Putamen (tissue), 1 donor: ENCODE data around the gene PAK2.
"Not testable (repeated sequence)": the region's sequence is repeated elsewhere in the genome, so short reads cannot be mapped to it uniquely, and the experiment has no call there.

Experiments
- DNase-seq: peaks from one replicate; pipeline ENCODE4 v3.0.0-alpha.2; 2016; ENCODE audit warnings: low spot score

Gene PAK2

GRCh38 chr3:196782511-196782910, 42.9 kb downstream of the PAK2 start:
- no peak for DNase-seq

GRCh38 chr3:196788528-196788927, 48.9 kb downstream of the PAK2 start:
- DNase-seq = no peak

DNA sequence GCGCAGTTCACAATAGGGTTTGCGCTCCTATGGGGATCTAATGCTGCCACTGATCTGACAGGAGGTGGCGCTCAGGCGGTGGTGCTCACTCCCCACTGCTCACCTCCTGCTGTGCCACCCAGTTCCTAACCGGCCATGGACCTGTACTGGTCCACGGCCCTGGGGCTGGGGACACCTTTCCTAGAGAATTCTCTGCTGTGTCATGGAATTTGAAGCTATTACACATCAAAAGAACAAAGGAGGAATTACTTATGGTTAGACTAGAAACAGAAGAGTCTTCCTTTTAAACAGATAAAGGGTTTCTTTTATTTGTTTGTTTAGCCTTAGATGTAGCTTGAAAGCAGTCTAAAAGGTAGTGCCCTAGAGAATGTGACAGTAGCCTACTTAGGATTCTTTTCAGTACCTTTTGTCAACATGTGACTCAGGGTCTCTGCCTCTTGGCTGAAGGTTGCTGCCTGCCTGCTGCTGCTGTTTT, 50.3 kb downstream of the PAK2 start:
- DNase-seq = no peak

GRCh38 chr3:196790636-196791035, 51.0 kb downstream of the PAK2 start:
- no peak for DNase-seq

DNA sequence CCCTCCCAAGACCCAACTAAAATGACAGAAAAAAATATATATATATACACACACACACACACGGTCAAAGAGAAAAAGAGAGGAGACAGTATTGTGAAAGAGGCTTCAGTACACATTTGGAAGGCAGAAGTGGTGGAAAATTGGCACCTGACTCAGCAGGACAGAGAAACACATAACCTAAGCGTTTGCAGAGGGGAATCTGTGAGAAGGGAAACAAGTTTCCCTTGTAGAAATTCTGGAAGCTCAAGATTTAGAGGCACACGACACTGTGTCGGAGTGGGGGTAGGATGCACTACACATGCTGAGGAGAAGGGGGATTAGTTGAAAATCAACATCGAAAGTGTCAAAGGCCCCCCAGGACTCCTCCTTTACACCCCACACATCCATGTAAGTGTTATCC, 53.1 kb downstream of the PAK2 start:
- DNase-seq = no peak

GRCh38 chr3:196793246-196793645, 53.6 kb downstream of the PAK2 start:
- DNase-seq = no peak

DNA sequence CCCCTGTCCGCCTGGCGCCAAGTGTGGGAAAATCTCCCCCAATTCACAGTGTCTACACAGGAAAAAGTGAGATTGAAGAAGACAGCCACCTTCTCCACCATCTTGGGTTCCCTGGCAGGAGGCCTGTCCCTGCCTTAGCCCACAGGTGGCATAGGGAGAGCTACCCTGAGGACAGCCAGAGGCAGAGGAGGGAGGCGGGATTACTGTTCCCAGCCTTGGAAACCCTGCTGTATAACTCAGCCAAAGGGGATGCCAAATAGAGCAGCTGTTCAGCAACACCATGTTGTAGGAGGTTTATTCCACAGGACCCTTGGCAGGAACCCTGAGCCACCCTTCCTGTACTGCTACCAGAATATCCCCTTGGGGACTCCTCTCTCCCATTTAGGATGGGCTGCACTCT, 54.8 kb downstream of the PAK2 start:
- no peak for DNase-seq

GRCh38 chr3:196796317-196796716, 56.7 kb downstream of the PAK2 start:
- no peak for DNase-seq

DNA sequence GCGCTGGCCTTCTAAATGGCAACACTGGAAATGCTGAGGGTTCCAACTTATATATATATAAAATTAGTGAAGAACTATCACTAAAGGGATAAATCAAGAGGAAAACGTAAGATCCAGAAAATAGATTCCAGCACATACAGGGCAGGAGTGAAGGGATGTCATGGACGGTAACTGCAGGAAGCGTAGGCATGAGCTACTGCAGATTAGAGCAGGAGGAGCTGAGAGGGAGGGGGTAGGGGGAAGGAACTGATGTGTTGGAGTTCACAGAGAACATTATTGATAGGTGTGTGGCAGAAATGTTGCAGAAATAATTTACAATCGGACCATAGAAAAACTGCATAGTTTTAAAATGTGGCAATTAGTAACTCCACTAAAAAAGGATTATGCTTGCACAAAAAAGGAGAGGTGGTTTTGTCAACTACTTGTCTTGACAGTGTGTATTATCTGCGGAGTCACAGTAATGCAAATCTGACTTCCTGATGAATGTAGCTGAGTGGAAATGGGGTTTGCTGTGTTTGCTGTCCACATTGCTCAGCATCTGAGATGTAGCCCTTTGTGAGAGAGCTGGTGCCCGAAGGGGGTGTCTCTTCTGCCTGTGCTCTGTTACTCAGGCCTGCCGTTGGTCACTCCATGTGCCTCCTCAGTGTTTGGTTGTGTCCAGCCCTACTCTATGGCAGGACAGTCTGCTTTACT, 61.2 kb downstream of the PAK2 start:
- peak; percentile 8 for DNase-seq

DNA sequence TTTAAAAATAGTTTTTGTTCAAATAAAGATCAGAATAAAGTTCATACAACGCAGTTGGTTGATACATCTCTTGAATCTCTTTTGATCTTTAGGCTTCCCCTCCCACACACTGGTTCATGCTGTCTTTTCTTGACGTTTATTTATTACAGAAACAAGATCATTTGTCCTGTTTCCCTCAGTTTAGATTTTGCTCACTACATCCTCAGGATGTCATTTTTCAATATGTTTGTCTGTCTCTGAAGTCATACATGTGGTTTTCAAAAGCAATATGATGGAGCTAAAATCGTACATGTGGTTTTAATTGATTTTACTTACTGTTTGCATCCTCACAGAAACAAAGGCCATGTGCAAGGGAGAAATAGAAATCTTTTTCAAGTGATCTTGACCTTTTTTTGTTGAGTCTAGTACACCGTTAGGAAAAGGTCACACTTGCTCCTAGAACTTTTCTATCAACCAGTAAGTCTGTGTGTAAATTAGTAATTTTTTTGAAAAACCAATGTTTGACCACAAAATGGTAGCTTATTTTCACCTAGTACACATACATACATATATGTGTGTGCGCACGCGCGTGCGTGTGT, 64.3 kb downstream of the PAK2 start:
- DNase-seq = no peak

- DNase-seq = no peak
Observed at GRCh38 chr3:196804773-196805172, 65.1 kb downstream of the PAK2 start.

GRCh38 chr3:196810963-196811581, 71.4 kb downstream of the PAK2 start:
- no peak for DNase-seq

DNA sequence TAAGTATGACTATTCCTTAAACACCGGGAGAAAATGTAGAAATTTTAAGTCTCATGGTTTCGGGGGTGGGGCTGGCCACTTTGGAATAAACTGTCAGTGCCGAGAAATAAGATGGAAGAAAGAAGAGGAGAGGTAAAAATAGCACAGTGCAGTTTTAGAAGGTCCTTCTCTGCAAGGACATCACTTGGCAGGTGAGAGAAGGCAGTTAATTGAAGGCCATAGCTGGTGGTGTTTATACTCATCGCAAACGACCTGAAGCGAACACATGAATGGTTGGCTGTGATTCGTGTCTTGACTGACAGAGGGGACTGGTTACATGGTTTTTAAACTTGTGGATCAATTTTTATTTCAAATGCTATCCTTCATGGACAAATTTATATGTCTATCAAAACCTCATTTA, 73.2 kb downstream of the PAK2 start:
- no peak for DNase-seq

GRCh38 chr3:196813903-196814302, 74.2 kb downstream of the PAK2 start:
- DNase-seq = no peak

- DNase-seq = no peak
Observed at GRCh38 chr3:196821806-196822355, 82.2 kb downstream of the PAK2 start.

GRCh38 chr3:196829651-196830050, 90.0 kb downstream of the PAK2 start:
- DNase-seq = not testable (repeated sequence)

DNA sequence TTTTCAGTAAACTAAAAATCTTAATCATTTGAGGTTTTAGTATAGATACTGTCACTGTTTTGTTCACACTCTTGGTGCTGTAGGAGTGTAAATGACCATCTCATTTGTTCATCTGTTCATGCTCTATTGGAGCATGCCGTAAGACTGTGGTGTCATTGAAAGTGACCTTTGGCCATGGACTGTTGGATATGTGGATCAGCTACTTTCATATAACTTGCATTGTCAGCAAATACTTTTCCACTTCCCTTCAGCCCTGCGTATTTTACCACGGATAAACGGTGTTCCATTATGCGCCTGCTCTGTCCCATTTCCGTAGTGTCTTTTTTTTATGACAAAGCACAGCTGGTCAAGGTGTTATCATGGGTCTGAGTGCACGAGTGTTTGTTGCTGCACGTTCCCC, 95.4 kb downstream of the PAK2 start:
- no peak for DNase-seq

DNA sequence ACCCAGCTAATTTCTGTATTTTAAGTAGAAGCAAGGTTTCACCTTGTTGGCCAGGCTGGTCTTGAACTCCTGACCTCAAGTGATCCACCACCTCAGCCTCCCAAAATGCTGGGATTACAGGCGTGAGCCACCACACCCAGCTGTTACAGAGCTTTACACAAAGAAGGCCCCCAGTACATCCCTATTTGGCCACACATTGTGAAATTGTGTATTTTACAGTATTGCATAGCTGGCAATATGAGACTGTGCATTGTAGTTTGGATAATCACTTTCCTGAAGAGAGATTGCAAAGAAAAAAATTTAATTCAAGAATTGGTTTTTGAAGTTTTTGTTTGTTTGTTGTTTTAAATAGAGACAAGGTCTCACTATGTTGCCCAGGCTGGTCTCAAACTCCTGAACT, 97.0 kb downstream of the PAK2 start:
- not testable (repeated sequence) for DNase-seq

- DNase-seq = peak; percentile 29
Observed at GRCh38 chr3:196837819-196838420, 98.3 kb downstream of the PAK2 start.

- DNase-seq = not testable (repeated sequence)
Observed at GRCh38 chr3:196839351-196839750, 99.7 kb downstream of the PAK2 start.

- no peak for DNase-seq
Observed at GRCh38 chr3:196842567-196843434, 103.1 kb downstream of the PAK2 start.
